Measurements from ENCODE around the gene SPATS2L.

SPATS2L gene

DNA sequence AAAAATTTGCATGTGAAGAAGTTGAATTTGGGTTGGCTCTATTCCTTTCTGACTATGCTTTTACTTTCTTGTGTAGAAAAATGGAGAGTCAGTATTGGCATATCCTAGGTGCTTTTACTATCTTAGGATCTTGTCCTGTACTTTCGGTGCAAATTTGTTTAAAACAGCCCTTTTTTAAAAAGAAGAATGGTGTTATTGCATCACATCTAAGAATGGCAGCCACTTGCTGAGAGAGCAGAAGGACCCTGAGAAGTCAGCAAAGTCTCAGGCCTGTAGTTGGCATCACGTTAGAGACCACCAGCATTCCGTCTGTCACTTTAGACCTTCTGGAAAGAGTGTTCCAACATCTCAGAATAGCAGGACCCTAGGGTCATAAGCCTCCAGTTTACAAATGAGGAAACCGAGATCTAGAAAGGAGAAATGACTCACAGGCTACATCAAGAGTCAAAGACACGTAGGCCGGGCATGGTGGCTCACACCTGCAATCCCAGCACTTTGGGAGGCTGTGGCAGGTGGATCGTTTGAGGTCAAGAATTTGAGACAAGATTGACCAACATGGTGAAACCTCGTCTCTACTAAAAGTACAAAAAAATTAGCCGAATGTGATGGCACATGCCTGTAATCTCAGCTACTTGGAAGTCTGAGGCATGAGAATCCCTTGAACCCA is 42.5 kb downstream of the SPATS2L start:
- DNase-seq: no peak

DNA sequence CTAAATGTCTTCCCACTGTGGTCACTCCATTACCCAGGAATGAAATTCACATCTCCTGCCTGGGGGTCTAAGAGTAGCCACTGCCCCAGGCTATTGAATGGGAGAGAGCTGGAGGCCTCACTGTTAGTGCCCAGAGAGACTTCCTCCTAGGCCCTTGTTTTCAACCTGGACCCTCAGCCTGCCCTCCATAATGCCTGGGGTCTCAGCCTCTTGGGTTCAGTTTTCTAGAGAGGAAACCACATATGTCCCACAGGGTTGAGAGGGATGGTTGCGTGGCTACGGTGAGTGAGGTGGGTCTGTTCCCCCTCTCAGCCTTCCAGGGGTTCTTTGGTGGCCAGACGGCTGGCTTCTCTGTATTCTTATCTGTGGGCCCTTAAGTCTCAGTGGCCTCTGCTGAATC is 43.4 kb downstream of the SPATS2L start:
- no peak for DNase-seq

DNA sequence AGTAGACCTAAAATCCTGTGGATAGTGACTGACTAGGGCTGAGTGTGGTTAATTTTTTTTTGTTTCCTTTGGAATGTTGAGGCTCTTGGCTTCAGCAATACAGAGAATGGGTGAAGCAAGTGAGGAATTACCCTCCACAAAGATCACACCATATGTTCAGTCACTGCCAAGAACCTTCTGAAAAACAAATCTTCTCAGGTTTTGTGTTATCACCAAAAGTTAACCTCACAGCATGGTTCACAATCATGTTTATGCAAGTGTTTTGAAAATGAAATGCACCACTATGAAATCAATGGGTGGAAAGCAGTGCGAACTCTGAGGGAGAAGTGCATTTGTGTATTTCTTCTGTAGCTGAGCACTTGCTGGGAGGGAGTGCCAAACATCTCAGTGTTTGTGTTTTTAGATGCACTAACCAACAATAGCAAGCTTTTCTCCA is 44.4 kb downstream of the SPATS2L start:
- no peak for DNase-seq

DNA sequence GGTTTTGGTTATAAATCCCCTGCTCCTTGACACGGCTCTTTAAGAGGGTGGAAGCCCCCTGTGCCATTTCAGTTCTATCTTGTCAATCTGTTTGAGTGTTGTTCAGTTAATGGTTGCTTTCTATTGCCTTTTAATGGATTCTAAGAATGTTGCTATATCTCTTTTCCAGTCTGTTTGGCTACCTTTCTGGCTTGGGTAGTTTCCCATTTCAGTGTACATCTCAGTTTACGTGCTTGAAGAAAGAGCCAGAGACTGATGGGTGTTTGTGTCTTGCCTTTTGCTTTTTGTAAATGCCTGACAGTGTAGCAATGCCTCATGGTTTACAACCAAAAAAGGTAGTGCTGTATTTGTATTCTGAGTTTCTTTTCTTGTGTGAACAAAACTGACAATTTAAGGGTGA is 45.3 kb downstream of the SPATS2L start:
- no peak for DNase-seq

DNA sequence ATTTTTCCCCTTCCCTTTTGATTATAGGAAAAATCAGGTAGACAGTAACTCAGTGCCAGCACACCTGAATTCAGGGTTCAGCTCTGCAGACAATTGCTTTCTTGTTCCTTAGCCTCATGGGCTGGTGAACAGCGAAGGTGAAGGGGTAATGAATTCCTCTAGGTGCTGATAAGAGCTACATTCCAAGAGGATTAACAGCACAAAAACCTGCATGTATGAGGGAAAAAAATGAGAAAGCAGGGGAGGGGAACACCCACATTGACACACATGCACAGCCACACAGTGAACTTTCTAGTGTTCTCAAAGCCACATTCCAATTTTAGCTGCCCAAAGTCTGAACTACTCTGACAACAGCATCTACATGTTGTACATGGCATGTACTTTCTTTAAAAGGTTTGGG is 46.1 kb downstream of the SPATS2L start:
- DNase-seq: no peak

DNA sequence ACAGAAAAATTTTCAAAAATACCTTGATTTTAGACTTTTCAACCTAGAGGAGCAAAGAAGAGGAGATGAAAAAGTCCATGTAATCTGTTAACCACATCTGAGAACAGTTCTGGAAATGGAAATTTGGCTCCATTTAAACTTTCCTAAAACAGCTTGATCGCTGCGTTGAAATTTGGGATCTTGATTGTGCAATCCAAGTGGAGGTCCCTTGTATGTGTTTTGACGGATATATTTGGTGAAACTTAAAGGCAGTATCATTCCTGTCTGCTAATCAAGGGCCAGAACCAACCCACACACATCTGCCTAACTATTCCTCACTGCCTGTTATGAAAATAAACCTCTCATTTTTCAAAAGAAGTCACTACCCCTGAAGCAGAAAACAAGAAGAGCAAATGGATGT is 46.6 kb downstream of the SPATS2L start:
- DNase-seq: no peak

DNA sequence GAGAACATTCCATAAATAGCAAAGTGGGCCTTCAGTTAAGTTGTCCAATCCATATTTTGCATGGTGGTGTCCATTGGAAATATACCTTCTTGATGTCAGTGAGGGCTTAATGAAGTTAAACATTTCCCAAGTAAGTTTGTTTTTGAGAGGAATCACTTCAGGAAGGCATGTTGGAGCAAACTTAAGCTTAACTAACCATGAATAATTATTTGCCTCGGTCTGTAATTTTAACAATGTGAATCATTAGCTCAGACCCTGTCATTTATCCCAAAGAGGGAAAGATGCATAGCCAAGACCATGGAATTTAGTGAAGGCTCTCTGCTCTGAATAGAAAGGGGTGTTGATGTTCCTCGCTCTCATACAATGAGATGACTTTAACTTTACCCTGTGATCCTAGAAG is 47.4 kb downstream of the SPATS2L start:
- DNase-seq: no peak

DNA sequence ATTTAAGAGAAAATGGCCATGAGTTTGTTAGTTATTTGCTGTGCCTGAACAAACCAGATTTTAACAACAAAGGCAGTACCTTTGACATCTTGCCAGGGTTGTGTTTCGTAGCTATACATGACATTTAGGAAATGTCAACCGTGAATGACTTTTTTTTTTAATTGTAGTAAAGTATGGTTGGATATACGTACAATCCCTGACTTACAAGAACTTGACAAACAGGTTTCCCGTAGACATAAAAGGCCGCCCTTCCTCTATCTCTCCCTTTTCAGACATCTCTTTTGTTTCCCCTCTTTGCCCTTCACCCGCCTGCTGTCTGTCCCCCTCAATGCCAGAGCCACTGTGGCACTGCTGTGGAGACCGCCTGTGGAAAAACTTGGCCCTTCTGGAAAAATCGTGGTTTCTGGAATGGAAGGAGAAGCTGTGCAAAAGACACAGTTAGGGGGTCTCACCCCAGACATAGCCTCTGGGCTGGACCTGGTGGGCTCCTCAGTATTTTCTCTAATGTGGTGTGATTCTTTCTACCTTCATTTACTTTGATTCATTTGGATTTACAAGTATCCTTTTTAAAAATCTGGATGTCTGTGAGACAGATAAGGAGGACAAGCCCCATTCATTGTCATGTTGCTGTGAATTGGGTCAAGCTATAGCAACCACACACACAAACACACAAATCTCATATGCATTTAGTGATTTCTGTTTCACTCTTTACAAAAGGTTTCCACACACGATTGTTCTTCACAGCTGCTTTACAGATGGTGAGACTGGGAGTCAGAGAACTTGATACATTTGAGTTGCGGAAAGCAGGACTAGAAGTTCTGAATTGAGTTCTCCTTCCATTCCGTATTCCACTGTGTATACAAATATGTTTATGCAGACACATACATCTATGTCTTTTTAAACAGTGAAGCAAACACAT is 48.6 kb downstream of the SPATS2L start:
- no peak for DNase-seq

DNA sequence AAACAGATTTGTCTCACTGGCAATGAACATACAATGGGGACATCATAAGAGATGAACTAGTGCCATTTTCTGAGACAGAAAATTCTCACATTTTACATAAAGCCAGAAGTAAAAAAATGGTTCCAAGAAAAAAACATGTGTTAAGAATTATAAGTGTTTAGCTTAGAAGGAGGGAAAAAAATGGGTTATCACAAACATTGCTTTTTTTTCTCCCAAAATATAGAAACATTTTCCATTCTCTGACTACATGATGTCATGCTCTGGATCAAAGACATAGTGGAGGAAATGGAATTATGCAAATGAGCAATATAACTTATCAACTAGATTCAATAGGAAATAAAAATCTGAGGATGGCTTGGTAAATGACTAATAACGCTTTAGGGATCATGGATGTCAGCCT is 49.8 kb downstream of the SPATS2L start:
- no peak for DNase-seq

DNA sequence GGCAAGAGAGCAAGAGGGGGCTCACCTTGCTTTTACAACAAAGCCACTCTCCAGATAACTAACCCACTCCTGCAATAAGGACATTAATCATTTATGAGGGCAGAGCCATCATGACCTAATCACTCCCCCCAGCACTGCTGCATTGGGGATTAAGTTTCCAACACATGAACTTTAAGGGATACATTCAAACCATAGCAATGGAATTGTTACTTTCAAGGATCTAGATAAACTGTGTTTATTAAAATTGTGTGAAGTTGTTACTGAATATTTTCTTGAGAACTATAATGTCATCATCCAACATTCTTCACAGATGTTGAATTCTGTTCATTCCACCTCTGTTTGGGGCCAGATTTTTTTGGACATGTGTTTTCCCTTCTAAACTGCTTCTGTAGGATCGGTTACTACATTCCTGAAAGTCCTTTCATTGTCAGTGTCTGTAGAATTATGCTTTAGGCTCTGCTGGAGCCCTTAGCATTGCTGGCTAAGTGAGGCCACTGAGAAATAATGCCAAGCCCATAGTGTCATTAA is 50.4 kb downstream of the SPATS2L start:
- DNase-seq: no peak

DNA sequence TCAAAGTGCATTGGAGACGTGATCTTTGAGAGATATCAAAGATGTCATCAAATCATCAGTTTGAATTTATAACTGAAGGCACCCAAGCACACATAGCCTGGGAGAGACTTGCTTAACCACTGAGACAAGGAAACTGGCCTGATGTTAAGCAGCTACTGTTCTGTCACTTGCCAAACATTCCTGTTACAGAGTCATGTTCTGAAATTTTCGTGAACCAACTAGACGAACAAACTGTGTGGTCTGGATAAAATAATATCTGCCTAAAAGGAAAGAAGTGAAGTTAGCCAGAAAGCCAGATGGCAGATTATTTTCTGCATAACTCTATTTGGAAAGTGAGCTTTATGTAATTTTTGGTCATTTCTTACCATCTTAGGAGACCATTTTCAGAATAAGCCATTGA is 51.4 kb downstream of the SPATS2L start:
- DNase-seq: no peak

DNA sequence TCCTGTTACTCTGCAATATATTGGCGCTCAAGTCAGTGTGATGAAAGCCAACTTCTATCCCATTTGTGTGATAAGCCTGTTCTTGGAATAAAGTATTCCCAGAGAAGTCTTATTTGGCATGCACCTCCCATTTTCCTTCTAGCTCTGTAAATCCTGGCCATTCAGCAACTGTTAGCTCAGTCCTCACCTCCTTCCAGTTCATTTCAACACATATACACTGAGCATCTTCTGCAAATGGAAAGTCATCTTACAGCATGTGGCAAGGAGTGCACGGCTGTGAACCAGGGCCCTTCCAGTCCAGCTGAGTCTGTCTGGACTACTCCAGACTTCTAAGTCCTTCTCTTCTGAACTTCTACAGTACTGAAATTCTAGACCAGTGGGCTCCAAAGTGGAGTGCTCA is 53.1 kb downstream of the SPATS2L start:
- no peak for DNase-seq

DNA sequence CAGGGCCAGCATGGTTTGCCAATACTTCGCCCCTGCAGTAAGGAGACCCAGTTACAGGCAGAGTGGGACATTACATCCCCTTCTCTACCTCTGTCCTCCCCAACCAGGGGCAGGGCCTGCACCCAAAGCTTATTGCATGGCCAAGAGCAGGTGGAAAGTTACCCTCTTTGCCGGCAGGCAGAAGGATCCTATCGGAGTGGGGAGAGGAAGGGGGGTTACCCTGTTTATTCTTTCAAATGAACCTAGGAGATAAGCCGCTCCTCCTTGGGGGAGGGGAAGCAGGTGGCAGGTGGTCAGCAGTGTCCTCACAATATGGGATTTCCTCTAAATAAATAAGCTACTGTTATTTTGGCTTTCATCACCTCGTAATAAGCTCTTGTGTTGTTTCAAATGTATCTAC is 53.9 kb downstream of the SPATS2L start:
- no peak for DNase-seq

DNA sequence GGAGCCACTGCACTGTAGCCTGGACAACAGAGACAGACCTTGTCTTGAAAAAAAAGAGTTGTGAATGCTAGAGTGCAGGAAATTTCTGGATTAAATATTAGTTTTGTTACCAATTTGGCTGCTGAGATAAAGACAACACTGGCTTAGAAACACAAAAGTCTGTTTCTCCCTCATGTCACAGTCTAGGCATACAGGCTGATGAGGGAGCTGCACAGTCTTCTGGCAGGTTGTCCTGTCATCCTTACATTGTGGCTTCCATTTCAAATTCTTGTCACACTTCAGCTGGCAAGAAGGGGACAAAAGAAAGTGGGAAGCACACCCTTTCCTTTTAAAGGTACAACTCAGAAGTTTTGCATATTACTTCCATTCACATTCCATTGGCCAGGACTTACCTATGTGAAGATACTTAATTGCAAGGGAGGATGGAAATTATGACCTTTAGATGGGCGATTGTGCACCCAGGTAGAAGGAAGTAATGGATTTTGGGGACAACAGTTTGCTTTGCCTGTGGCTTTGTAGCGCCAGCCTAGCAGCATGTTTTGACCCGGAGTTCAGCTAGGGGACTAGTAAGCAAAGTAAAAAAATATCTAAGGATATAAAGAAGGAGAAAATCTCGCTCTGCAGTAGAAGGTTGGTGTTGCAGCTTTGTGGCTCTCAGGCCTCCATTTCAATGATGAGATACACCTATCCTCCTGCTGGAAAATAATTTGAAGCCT is 55.9 kb downstream of the SPATS2L start:
- no peak for DNase-seq

DNA sequence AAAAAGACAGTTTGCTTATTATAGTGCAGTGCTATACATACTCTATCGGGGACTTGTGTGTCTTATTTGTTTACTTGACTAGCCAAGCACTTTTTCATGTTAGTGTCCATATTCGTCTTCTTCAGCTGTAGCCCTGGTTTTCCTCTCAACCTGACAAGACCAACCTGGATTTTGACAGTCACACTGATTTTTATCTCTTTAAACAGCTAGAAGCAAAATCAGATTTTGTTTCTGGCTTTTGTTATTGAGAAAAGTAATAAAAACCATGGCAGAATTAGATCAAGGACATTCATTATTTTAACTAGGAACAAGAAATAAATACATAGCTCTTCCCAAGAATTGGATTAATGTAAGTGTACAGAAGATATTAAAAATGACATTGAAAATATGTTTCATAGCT is 56.8 kb downstream of the SPATS2L start:
- DNase-seq: no peak

DNA sequence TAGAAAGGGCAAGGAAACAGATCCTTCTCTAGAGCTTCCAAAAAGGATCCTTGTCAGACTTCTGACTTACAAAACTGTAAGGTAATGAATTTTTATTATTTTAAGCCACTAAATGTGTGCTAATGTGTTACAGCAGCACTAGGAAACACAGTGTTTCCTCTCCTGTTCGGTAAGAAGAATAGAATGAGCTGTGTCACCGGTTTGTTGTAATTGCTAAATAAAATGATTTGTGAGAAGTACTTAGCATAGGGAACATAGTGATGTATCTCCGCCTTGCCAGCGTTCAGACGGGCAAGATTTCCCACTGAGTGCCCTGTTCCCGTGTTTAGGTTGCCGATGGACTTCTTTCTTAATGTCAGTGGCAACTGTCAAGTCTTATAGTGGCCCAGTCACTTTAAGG is 57.6 kb downstream of the SPATS2L start:
- no peak for DNase-seq

DNA sequence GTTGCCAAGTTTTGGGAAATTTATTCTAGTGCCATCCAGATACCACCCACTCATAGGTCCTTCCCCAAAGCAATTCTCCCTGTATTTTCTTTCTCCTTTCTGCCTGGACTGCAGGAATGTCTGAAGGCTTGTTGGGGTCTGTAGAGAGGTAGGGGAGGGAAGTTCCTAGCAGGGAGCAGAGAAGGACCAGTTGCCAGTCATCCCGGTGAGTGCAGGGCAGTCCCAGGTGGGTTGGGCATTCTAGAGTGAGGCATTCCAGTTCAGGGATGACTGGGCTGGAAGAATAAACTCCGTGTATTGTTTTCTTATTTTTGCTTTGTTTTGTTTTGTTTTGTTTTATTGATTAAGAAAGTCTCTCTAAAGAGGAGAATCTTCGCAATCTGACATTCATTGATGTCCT is 58.1 kb downstream of the SPATS2L start:
- DNase-seq: no peak

DNA sequence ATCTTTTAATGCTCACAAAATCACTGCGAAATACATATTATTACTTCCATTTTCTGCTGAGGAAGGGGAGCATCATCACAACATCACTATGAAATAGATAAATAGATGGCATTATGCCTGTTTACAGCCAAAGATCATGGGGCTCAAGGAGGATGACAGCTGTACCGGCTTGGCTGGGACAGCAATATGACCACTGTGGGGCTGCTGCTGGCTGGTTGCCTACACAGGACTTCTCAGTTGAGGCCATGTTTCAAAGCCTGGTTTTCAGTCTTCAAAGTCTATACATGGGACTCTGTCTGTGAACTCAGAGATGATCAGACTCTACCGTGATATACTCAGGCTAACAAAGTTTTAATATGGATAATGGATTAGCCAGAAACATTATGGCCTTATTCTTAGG is 58.7 kb downstream of the SPATS2L start:
- no peak for DNase-seq

DNA sequence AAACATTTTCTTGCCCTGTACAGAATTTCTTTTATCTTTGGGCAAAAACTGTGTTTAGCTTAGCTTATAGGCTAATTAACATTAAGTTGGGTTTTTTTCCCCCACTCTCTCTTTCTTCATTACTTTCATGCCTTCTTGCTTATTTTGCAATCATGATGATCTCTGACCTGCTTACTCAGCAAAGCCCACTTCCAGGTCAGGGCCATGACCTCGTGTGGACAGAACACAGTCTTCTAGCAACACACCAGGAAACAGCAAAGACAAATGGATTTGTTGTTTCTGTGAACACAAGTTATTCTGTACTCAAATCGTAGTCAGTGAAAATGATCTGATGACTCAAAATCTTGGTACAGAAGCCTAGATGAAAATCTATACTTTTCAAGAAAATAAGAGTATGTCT is 60.7 kb downstream of the SPATS2L start:
- DNase-seq: no peak

DNA sequence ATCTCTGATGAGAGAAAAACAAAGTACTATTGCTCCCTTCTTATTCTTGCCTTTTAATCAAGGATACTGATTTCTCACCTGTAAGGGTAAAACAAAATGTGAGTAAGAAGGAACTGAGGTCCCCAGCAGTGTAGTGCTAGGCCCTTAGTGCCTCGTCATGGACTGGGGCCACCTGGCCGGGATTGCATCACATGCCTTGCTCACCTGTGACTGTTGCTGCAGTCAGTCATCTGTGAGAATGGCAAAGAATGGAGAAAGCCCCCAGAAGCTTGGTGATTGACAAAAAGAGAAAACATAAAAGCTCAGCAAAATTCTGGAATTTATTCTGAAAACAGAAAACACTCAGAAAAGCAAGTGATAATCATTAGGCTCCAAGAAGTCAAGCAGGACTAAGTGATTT is 63.4 kb downstream of the SPATS2L start:
- no peak for DNase-seq

DNA sequence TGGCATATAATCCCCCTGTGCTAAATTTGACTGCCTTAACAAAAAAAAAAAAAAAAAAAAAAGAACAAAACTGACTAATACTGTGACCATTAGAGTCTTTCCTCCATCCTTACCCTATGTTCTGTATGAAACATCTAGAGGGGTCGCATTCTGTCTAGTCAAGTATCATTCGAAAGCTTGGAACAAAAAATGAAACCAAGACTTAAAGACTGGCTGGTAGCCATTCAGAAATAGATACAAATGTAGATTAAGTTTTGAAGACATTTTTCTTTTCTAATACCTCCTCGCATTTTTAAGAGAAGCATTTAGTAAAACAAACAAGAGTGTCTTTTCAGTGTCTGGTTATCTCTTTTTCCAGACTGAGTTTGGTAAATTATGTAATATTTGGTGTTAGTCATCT is 66.7 kb downstream of the SPATS2L start:
- DNase-seq: no peak

DNA sequence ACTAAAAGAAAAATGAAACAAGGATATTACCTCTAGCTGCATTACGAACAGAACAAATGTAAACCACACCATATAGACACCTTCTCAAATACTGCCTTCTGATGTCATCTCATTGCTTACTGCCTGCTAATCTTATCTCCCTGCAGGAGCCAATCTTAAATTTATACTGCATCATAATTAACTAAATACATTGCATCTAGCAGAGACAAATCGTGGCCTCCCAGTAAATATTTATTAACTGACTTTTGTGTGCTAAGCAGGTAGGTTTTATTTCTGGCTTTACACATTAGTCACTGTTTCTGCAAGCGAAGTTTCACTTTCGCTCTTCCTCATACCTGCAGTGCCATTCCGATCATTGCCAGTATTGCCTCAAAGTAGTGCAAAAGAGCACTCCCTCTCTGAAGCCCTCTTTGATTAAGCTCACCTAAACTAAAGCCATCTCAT is 67.5 kb downstream of the SPATS2L start:
- no peak for DNase-seq
